GM12865 (cell line): ENCODE data around the gene HRH4.

Experiments used
- DNase-seq: peaks from one replicate; pipeline ENCODE4 v3.0.0; 2010; ENCODE audit warnings: low read depth
- H3K4me3 ChIP-seq: 2 replicates; pipeline ENCODE4 v1.5.1; 2011; ENCODE audit warnings: mild to moderate bottlenecking, low read depth, low read length, control low read depth
- TF ChIP-seq, protein P1 (sequence below): IDR thresholded peaks from 2 replicates; pipeline ENCODE4 v1.5.1; 2011; ENCODE audit warnings: low read length, control low read depth, low read depth, inconsistent platforms; ENCODE audit not compliant: insufficient read depth; ENCODE audit errors: missing control alignments

HRH4 gene

DNA sequence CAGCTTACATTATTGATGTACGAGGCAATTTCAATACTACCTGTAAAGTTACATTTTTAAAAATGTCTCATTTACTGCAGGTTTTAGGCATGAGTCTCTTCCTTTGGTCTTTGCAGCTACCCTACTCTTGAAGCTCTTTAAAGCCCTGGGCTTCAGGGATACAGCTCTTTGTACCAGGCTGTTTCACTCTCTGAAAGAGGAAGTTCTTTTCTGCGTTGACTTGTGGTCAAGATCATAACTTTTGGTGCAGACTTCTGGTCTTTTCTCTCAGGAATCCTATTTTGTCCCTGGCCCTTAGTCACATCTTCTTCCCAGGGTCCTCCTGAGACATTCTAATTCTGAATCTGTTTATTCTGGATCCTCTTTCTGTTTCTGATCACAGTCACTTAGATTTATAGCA lies 16.6 kb upstream of the HRH4 start:
- H3K4me3 ChIP-seq: no peak overlapping the region
- TF ChIP-seq, protein P1, sequence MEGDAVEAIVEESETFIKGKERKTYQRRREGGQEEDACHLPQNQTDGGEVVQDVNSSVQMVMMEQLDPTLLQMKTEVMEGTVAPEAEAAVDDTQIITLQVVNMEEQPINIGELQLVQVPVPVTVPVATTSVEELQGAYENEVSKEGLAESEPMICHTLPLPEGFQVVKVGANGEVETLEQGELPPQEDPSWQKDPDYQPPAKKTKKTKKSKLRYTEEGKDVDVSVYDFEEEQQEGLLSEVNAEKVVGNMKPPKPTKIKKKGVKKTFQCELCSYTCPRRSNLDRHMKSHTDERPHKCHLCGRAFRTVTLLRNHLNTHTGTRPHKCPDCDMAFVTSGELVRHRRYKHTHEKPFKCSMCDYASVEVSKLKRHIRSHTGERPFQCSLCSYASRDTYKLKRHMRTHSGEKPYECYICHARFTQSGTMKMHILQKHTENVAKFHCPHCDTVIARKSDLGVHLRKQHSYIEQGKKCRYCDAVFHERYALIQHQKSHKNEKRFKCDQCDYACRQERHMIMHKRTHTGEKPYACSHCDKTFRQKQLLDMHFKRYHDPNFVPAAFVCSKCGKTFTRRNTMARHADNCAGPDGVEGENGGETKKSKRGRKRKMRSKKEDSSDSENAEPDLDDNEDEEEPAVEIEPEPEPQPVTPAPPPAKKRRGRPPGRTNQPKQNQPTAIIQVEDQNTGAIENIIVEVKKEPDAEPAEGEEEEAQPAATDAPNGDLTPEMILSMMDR: no peak
- peak; percentile 42 for DNase-seq

DNA sequence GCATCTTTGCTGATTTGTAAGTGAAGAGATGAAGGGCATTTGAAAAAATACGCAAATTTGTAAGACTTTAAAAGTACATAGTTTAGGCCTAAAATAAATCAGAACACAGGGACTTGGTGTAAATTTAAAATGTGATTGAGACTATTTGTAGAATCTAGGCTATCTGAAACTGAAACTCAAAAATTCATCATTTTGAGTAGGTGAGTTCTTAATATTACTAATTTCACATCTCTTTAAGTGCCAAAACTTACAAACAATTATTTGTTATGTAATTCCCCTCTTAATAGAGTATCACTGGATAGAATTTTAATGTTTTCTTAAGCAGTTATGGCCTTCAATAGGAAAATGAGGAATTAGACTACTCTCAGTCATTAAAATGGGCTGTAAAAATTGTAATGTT lies 14.0 kb upstream of the HRH4 start:
- H3K4me3 ChIP-seq: no peak overlapping the region
- TF ChIP-seq, protein P1: no peak
- DNase-seq: peak; percentile 29

DNA sequence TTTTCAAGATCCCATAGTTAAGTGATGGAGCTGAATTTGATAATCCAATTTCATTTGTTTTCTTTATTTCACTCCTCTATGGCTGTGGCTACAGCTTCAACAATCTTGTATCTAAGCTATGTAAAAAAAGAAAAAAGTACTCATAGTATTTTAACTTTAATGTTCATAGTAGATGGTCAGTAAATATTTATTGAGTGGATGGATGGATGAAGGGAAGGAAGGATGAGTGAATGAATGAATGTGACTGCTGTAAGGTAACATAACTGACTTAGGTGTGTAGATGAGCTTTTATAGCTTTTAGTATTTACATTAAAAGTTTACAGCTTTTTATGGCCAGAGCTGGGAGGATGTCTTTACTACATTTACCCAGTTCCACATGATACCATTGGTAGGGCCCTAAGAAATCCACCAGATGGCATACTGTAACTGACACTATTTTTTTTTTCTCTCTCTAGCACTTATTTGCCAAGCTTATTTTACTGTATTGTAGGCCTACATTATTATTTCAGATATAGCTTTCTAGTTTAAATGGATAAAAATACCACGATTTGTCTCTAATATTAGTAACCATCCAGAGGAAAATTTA lies 13.4 kb upstream of the HRH4 start:
- DNase-seq: no peak
- H3K4me3 ChIP-seq: no peak overlapping the region
- TF ChIP-seq, protein P1: peak; percentile 2

DNA sequence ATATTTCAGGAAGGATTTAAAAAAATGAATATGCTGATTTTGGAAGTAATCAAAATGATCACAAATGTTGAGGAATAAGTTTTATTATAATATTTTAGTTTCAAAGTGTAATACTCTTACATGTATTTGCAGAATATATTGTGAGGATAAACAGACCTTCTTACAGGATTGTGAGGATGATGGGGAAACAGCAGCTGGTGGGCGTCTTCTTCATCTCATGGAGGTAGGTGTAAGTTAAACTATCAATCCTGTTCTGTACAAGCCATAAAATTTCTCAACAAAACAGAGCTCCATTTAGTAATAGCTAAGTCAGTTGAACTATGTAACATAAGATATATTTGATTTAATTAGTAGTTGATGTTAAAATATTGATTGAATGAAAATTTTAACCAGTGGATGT lies 12.5 kb upstream of the HRH4 start:
- TF ChIP-seq, protein P1: no peak
- DNase-seq: no peak
- no peak overlapping the region for H3K4me3 ChIP-seq

DNA sequence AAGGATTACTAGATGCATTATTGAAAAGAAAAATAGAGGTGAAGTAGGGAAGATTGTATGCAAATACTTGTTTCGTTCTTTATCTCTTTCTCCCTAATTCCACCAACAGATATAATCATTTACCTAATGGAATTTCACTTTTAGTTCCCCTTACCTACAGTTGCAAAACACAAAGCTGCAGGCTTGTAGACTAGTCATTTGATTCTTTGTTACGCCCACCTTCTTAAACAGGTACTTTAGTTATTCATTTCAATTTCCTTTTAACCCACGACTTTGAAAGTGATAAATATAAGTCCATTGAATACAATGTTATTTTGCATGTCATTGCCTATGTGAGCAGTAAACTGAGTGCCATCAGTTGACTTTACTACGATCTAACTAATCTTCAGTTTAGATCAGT lies 3.9 kb upstream of the HRH4 start:
- TF ChIP-seq, protein P1: no peak
- peak; percentile 27 for DNase-seq
- H3K4me3 ChIP-seq: no peak overlapping the region

DNA sequence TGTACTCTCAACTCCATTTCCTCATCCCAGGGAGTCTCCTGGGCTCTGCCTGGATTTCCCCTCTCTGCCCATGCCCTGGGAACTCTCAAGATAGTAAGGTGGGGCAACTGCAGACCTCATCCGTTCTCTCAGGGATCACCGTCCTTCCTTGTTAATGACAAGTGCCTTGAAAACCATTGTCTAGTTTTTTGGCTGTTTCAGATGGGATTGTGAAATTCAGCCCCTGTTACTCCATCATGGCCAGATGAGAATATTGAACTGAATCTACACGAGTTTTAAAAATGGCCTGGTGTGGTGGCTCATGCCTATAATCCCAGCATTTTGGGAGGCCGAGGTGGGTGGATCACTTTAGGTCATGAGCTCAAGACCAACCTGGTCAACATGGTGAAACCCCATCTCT lies 665 bp upstream of the HRH4 start:
- TF ChIP-seq, protein P1: no peak

DNA sequence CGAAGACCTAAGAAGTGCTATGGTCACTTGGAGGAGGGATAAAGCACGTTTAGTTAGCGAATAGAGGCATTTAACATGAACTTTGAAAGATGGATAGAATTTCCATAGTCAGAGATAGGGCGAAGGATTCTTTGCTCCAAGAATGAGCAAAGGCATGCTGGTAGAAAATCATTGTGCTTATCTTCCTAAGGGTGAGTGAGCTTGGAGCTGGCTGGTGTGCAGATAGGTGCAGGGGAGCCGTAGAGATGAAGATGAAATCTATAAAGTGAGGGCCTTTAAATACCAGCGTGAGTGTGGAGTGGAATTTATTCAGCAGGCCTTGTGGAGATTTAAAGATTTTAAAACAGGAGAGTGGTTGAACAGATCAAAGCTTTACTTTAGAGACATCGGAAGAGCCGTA lies 1.6 kb downstream of the HRH4 start:
- TF ChIP-seq, protein P1: no peak
- no peak overlapping the region for H3K4me3 ChIP-seq
- DNase-seq: no peak

More for the DNA sequence above, 665 bp upstream of the HRH4 start:
- no peak for DNase-seq
- H3K4me3 ChIP-seq: no peak overlapping the region
